Uterus (tissue), 2 donors: ENCODE results near the gene PYGM.

ENCODE experiments used
- CTCF ChIP-seq, 4 experiments: fragments of 200-600 bp in 2 of 4; fragments of 450-650 bp in 2 of 4; sonication (generic) in 2 of 4; IDR thresholded peaks; one replicate each; pipeline ENCODE4 v1.5.1; 2016 to 2019; ENCODE audit warnings: antibody characterized with exemption in 4 of 4, mild to moderate bottlenecking in 2 of 4, moderate library complexity in 1 of 4
- POLR2A ChIP-seq, 2 donors: fragments of 450-650 bp; IDR thresholded peaks; one replicate each; pipeline ENCODE4 v1.6.1; 2016; ENCODE audit warnings: antibody characterized with exemption in 2 of 2, mild to moderate bottlenecking in 1 of 2, moderate library complexity in 1 of 2

DNA sequence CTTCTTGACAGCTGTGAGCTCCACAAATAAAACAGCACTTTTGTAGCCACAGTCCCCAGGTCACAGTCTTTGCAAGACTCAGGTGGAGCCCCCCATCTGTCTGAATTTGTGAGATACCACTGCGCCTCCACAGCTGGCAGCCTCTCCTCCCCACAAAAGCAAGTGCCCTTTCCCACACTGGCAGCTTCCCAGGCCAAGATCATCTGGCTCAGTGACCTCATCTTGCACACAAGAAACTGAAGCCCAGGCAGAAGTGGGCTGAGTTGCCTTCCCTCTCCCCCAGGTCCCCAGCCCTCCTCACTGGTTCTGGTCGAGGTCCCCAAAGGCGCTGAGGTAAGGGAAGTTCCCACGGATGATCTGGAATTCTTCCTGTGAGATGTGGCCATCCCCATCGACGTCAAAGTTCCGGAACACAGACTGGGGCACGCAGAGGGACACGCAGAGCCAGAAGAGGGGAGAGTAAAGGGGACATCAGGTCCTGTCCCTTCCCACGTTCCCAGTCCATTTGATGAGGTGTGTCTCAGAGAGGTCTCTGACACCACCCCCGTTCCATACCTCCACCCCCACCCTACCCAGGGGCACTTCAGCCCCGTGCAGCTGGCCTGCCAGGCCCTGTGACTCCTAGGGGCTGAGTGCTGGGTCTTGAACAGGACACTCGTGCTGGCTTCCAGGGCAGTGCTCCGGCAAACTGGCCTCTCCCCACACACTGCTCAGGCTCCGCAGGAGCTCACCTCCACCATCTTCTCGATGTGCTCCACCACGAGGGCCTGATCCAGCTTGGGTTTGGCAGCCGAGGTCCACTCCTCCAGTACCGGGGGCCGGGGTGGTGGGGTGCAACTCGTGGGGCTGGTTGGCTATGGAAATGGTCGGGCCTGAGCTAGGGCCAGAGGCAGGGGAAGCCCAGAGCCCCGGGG lies 24.7 kb downstream of the PYGM start:
- TF ChIP-seq CTCF (IDR thresholded peaks at IDR 0.05) (no peak), POLR2A (IDR thresholded peaks at IDR 0.05) (no peak)
